SK-N-SH (cell line): ENCODE measurements around the gene LDHD. TPM values are rescaled to one million over a fixed set of nuclear protein-coding genes. Genes with fewer than 3 reads are reported as not detected.

Experiments
- EP300 ChIP-seq, 2 experiments: IDR thresholded peaks; 2 replicates each; pipeline versions ENCODE4 v1.4.0 to v1.6.1; 2012; ENCODE audit warnings: borderline replicate concordance in 1 of 2, low read depth in 1 of 2, low read length in 1 of 2
- EZH2phosphoT487 ChIP-seq: fragments of 200-600 bp; sonication (generic); IDR thresholded peaks from 2 replicates; pipeline ENCODE4 v1.6.1; 2017; ENCODE audit warnings: low read depth, mixed run types, mild to moderate bottlenecking, antibody characterized with exemption, moderate library complexity, borderline replicate concordance
- GATA2 ChIP-seq: sonication (generic); formaldehyde crosslinking; IDR thresholded peaks from 2 replicates; pipeline ENCODE4 v1.5.0; 2020; ENCODE audit warnings: mild to moderate bottlenecking, missing genetic modification reagents
- MEF2A ChIP-seq: IDR thresholded peaks from 2 replicates; pipeline ENCODE4 v1.4.0; 2012; ENCODE audit warnings: low read depth, borderline replicate concordance
- MXI1 ChIP-seq: IDR thresholded peaks from 2 replicates; pipeline ENCODE4 v1.6.1; 2012; ENCODE audit warnings: mild to moderate bottlenecking, low read depth, low read length, improper control_type of control experiment
- NFIC ChIP-seq: IDR thresholded peaks from 2 replicates; pipeline ENCODE4 v1.4.0; 2012; ENCODE audit warnings: borderline replicate concordance
- POLR2AphosphoS5 ChIP-seq: IDR thresholded peaks from 2 replicates; pipeline ENCODE4 v1.6.1; 2012; ENCODE audit warnings: low read depth, low read length
- RCOR1 ChIP-seq: fragments of 150-350 bp; IDR thresholded peaks from 2 replicates; pipeline ENCODE4 v1.6.1; 2017; ENCODE audit warnings: antibody characterized with exemption, low read length
- RFX5 ChIP-seq: IDR thresholded peaks from 2 replicates; pipeline ENCODE4 v1.6.1; 2012; ENCODE audit warnings: mild to moderate bottlenecking, improper control_type of control experiment, low read length
- RXRA ChIP-seq: IDR thresholded peaks from 2 replicates; pipeline ENCODE4 v1.4.0; 2012; ENCODE audit warnings: low read depth, mild to moderate bottlenecking, borderline replicate concordance
- TAF1 ChIP-seq: IDR thresholded peaks from 2 replicates; pipeline ENCODE4 v1.6.1; 2012; ENCODE audit warnings: low read depth, mild to moderate bottlenecking, low read length, moderate library complexity, borderline replicate concordance
- TEAD4 ChIP-seq: IDR thresholded peaks from 2 replicates; pipeline ENCODE4 v1.4.0; 2012; ENCODE audit warnings: mild to moderate bottlenecking, borderline replicate concordance; ENCODE audit not compliant: insufficient read depth
- YY1 ChIP-seq: IDR thresholded peaks from 2 replicates; pipeline ENCODE4 v1.4.0; 2012; ENCODE audit warnings: low read depth, mild to moderate bottlenecking
- polyA plus RNA-seq, 3 experiments: library from polyadenylated mRNA; depleted of rRNA; stranded (reverse); fragments of >200 nt; gene quantifications; 2 replicates each; pipeline ENCODE4 v1.2.3, GENCODE V29; 2012
- TF ChIP-seq, protein P1 (sequence below): IDR thresholded peaks from 2 replicates; pipeline ENCODE4 v1.4.0; 2012; ENCODE audit warnings: low read depth, borderline replicate concordance
- TF ChIP-seq, protein P2 (sequence below): IDR thresholded peaks from 2 replicates; pipeline ENCODE4 v1.4.0; 2012; ENCODE audit warnings: low read depth, borderline replicate concordance
- TF ChIP-seq, protein P3 (sequence below): IDR thresholded peaks from 2 replicates; pipeline ENCODE4 v1.6.1; 2012; ENCODE audit warnings: mild to moderate bottlenecking, low read depth, low read length, moderate library complexity
- TF ChIP-seq, protein P4 (sequence below): IDR thresholded peaks from 2 replicates; pipeline ENCODE4 v1.4.0; 2012; ENCODE audit warnings: low read depth
- TF ChIP-seq, protein P5 (sequence below): fragments of 200-600 bp; sonication (generic); IDR thresholded peaks from 2 replicates; pipeline ENCODE4 v1.6.1; 2017; ENCODE audit warnings: antibody characterized with exemption, mild to moderate bottlenecking, moderate library complexity

Gene LDHD
- polyA plus RNA-seq, 1 of the 3 experiments (the other 2 are of a cell fraction): 0.53 TPM

DNA sequence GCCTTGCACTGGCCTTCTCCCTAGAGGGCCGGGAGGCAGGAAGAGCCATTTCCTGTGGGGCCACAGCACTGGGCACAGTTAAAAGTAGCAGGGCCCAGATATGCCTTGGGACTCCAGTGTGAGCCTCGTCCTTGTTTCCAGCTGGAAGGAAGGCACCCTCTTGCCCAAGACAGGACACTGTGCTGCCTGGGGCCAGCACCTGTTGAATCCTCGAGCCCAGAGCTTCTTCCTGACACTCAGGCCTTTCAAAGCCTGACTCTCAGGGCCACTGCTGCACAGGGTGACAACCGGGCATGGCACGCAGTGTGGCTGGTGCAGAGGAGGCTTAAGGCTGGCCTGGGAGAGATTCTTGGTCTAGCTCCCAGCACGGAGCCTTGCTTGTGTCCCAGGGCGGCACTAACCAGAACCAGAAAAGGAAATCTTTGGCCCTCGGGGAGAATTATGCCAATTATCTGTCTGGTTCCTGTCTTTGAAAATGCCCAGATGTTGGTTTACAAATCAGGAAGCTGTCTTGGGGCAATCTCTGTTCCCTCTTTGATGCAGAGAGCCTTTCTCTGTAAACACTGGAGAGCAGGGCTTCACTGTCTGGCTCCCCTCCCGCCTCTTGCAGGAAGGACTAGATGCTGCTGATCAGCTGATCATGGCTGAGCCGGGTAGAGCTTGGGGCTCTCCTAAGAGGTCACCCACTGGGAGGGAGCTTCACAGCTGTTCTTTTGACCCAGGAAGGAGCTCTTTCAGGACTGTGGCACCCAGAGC, 11.1 kb downstream of the LDHD start (continued):
- no peak for TF ChIP-seq YY1
- no peak; the same call in 1 of the 2 replicates for TF ChIP-seq RCOR1
- 0 out of 2 replicates have a peak, but pooled peaks have one; percentile 45 for TF ChIP-seq POLR2AphosphoS5
- no peak for TF ChIP-seq EZH2phosphoT487
- TF ChIP-seq EP300 (IDR thresholded peaks at IDR 0.05; ENCODE audit: borderline replicate concordance in 1 of 2, low read depth in 1 of 2, low read length in 1 of 2): peak in 1 of 2 experiments; percentile 95; a peak in 2 of 4 replicates
- no peak for TF ChIP-seq TAF1
- TF ChIP-seq MEF2A: no peak
- TF ChIP-seq, protein P1, sequence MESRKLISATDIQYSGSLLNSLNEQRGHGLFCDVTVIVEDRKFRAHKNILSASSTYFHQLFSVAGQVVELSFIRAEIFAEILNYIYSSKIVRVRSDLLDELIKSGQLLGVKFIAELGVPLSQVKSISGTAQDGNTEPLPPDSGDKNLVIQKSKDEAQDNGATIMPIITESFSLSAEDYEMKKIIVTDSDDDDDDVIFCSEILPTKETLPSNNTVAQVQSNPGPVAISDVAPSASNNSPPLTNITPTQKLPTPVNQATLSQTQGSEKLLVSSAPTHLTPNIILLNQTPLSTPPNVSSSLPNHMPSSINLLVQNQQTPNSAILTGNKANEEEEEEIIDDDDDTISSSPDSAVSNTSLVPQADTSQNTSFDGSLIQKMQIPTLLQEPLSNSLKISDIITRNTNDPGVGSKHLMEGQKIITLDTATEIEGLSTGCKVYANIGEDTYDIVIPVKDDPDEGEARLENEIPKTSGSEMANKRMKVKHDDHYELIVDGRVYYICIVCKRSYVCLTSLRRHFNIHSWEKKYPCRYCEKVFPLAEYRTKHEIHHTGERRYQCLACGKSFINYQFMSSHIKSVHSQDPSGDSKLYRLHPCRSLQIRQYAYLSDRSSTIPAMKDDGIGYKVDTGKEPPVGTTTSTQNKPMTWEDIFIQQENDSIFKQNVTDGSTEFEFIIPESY: no peak
- TF ChIP-seq RXRA: no peak
- no peak for TF ChIP-seq NFIC
- TF ChIP-seq, protein P2, sequence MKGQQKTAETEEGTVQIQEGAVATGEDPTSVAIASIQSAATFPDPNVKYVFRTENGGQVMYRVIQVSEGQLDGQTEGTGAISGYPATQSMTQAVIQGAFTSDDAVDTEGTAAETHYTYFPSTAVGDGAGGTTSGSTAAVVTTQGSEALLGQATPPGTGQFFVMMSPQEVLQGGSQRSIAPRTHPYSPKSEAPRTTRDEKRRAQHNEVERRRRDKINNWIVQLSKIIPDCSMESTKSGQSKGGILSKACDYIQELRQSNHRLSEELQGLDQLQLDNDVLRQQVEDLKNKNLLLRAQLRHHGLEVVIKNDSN: peak; percentile 36; the same call in 1 of the 2 replicates
- no peak for TF ChIP-seq RFX5
- no peak for TF ChIP-seq TEAD4
- peak; percentile 38; the same call in 1 of the 2 replicates for TF ChIP-seq GATA2 (CRISPR knock-in tag)
- TF ChIP-seq, protein P3, sequence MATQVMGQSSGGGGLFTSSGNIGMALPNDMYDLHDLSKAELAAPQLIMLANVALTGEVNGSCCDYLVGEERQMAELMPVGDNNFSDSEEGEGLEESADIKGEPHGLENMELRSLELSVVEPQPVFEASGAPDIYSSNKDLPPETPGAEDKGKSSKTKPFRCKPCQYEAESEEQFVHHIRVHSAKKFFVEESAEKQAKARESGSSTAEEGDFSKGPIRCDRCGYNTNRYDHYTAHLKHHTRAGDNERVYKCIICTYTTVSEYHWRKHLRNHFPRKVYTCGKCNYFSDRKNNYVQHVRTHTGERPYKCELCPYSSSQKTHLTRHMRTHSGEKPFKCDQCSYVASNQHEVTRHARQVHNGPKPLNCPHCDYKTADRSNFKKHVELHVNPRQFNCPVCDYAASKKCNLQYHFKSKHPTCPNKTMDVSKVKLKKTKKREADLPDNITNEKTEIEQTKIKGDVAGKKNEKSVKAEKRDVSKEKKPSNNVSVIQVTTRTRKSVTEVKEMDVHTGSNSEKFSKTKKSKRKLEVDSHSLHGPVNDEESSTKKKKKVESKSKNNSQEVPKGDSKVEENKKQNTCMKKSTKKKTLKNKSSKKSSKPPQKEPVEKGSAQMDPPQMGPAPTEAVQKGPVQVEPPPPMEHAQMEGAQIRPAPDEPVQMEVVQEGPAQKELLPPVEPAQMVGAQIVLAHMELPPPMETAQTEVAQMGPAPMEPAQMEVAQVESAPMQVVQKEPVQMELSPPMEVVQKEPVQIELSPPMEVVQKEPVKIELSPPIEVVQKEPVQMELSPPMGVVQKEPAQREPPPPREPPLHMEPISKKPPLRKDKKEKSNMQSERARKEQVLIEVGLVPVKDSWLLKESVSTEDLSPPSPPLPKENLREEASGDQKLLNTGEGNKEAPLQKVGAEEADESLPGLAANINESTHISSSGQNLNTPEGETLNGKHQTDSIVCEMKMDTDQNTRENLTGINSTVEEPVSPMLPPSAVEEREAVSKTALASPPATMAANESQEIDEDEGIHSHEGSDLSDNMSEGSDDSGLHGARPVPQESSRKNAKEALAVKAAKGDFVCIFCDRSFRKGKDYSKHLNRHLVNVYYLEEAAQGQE: no peak
- TF ChIP-seq MXI1: peak; percentile 32; the same call in 1 of the 2 replicates
- TF ChIP-seq, protein P4, sequence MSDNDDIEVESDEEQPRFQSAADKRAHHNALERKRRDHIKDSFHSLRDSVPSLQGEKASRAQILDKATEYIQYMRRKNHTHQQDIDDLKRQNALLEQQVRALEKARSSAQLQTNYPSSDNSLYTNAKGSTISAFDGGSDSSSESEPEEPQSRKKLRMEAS: no peak
- TF ChIP-seq, protein P5, sequence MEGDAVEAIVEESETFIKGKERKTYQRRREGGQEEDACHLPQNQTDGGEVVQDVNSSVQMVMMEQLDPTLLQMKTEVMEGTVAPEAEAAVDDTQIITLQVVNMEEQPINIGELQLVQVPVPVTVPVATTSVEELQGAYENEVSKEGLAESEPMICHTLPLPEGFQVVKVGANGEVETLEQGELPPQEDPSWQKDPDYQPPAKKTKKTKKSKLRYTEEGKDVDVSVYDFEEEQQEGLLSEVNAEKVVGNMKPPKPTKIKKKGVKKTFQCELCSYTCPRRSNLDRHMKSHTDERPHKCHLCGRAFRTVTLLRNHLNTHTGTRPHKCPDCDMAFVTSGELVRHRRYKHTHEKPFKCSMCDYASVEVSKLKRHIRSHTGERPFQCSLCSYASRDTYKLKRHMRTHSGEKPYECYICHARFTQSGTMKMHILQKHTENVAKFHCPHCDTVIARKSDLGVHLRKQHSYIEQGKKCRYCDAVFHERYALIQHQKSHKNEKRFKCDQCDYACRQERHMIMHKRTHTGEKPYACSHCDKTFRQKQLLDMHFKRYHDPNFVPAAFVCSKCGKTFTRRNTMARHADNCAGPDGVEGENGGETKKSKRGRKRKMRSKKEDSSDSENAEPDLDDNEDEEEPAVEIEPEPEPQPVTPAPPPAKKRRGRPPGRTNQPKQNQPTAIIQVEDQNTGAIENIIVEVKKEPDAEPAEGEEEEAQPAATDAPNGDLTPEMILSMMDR: no peak
